Liver (tissue), 9 donors: ENCODE results near the gene C2orf92. TPM values are rescaled to one million over a fixed set of nuclear protein-coding genes. Genes with fewer than 3 reads are reported as not detected.

ENCODE experiments used
- DNase-seq: peaks from one replicate; pipeline ENCODE4 v3.0.0-alpha.2; 2017; ENCODE audit warnings: low spot score
- H3K27ac ChIP-seq, 2 donors: one replicate each; pipeline ENCODE4 v1.7.0; 2013; ENCODE audit warnings: inconsistent platforms in 2 of 2, low read length in 2 of 2, control low read depth in 1 of 2, low read depth in 1 of 2, mild to moderate bottlenecking in 1 of 2
- H3K27me3 ChIP-seq, 4 donors: one replicate each; pipeline versions ENCODE4 v1.6.1 to v1.7.0; 2013; ENCODE audit warnings: low read length in 3 of 4, inconsistent platforms in 1 of 4, mild to moderate bottlenecking in 1 of 4, moderate library complexity in 1 of 4; ENCODE audit not compliant: control insufficient read depth in 4 of 4, insufficient read depth in 4 of 4
- H3K36me3 ChIP-seq, 4 donors: one replicate each; pipeline versions ENCODE4 v1.6.1 to v1.7.0; 2013; ENCODE audit warnings: low read length in 3 of 4, mild to moderate bottlenecking in 3 of 4, low read depth in 1 of 4, moderate library complexity in 1 of 4; ENCODE audit not compliant: control insufficient read depth in 4 of 4, insufficient read depth in 3 of 4
- H3K4me1 ChIP-seq, 4 donors: one replicate each; pipeline versions ENCODE4 v1.6.1 to v1.7.0; 2013; ENCODE audit warnings: low read length in 3 of 4, mild to moderate bottlenecking in 3 of 4, moderate library complexity in 1 of 4; ENCODE audit not compliant: control insufficient read depth in 4 of 4, insufficient read depth in 4 of 4
- H3K4me3 ChIP-seq, 3 donors: one replicate each; pipeline versions ENCODE4 v1.6.1 to v1.7.0; 2013; ENCODE audit warnings: low read length in 3 of 3, control low read depth in 1 of 3, low read depth in 1 of 3, mild to moderate bottlenecking in 1 of 3
- H3K9ac ChIP-seq, 2 donors: one replicate each; pipeline ENCODE4 v1.7.0; 2013; ENCODE audit warnings: low read length in 2 of 2, mild to moderate bottlenecking in 2 of 2, moderate library complexity in 2 of 2, control low read depth in 1 of 2, low read depth in 1 of 2
- H3K9me3 ChIP-seq, 4 donors: one replicate each; pipeline versions ENCODE4 v1.6.1 to v1.7.0; 2013; ENCODE audit warnings: low read length in 3 of 4; ENCODE audit not compliant: control insufficient read depth in 4 of 4
- EGR1 ChIP-seq, 2 donors: IDR thresholded peaks; 2 replicates each; pipeline ENCODE4 v1.6.1; 2016 to 2018; ENCODE audit warnings: antibody characterized with exemption in 2 of 2, low read depth in 2 of 2
- FOXA1 ChIP-seq: IDR thresholded peaks from 2 replicates; pipeline ENCODE4 v1.6.1; 2016; ENCODE audit warnings: antibody characterized with exemption
- FOXA2 ChIP-seq: IDR thresholded peaks from 2 replicates; pipeline ENCODE4 v1.6.1; 2016; ENCODE audit warnings: antibody characterized with exemption
- GABPA ChIP-seq, 2 donors: IDR thresholded peaks in 1 of 2; conservative IDR thresholded peaks in 1 of 2; 2 replicates each; pipeline ENCODE4 v1.6.1; 2016; ENCODE audit warnings: antibody characterized with exemption in 2 of 2, mild to moderate bottlenecking in 1 of 2, moderate library complexity in 1 of 2
- HNF4A ChIP-seq, 2 donors: conservative IDR thresholded peaks; 2 replicates each; pipeline ENCODE4 v1.6.1; 2016; ENCODE audit warnings: antibody characterized with exemption in 2 of 2, mild to moderate bottlenecking in 2 of 2
- HNF4G ChIP-seq: IDR thresholded peaks from 2 replicates; pipeline ENCODE4 v1.6.1; 2016; ENCODE audit warnings: antibody characterized with exemption
- JUND ChIP-seq, 2 donors: IDR thresholded peaks; 2 replicates each; pipeline ENCODE4 v1.6.1; 2016; ENCODE audit warnings: antibody characterized with exemption in 2 of 2
- NR2F2 ChIP-seq: IDR thresholded peaks from 2 replicates; pipeline ENCODE4 v1.6.1; 2016; ENCODE audit warnings: antibody characterized with exemption
- RAD21 ChIP-seq, 2 donors: IDR thresholded peaks; 2 replicates each; pipeline ENCODE4 v1.6.1; 2016; ENCODE audit warnings: antibody characterized with exemption in 2 of 2, mild to moderate bottlenecking in 2 of 2
- RXRA ChIP-seq, 2 donors: IDR thresholded peaks; 2 replicates each; pipeline ENCODE4 v1.6.1; 2017 to 2018; ENCODE audit warnings: antibody characterized with exemption in 2 of 2, mild to moderate bottlenecking in 1 of 2
- SP1 ChIP-seq: IDR thresholded peaks from 2 replicates; pipeline ENCODE4 v1.6.1; 2018; ENCODE audit warnings: antibody characterized with exemption, mild to moderate bottlenecking
- TAF1 ChIP-seq: conservative IDR thresholded peaks from 2 replicates; pipeline ENCODE4 v1.6.1; 2016; ENCODE audit warnings: antibody characterized with exemption, mild to moderate bottlenecking
- YY1 ChIP-seq: IDR thresholded peaks from 2 replicates; pipeline ENCODE4 v1.6.1; 2016; ENCODE audit warnings: antibody characterized with exemption, mild to moderate bottlenecking
- WGBS: extraction: QIAGEN DNeasy Blood & Tissue Kit; methylation state at CpG from one replicate; pipeline ENCODE4 v1.1.7; 2013; 5-methylcytosine and 5-hydroxymethylcytosine counted together
- polyA plus RNA-seq, 2 donors: library from polyadenylated mRNA; stranded (reverse) in 1 of 2; unstranded in 1 of 2; fragments of 200-250 nt in 1 of 2; fragments of >200 nt in 1 of 2; fragmentation: Nextera tagmentation in 1 of 2; extraction: Ambion mirVana in 1 of 2; gene quantifications; one replicate each; pipeline versions ENCODE4 v1.2.1 to v1.2.3, GENCODE V29; 2013 to 2015
- total RNA-seq, 2 donors: library from RNA; depleted of rRNA; stranded (reverse); fragments of >200 nt; gene quantifications; one replicate each; pipeline ENCODE4 v1.2.3, GENCODE V29; 2014
- TF ChIP-seq, protein P1 (sequence below): IDR thresholded peaks from 2 replicates; pipeline ENCODE4 v1.6.1; 2016; ENCODE audit warnings: antibody characterized with exemption, mild to moderate bottlenecking
- TF ChIP-seq, protein P2 (sequence below): IDR thresholded peaks from 2 replicates; pipeline ENCODE4 v1.6.1; 2016; ENCODE audit warnings: antibody characterized with exemption
- TF ChIP-seq, protein P3 (sequence below): IDR thresholded peaks from 2 replicates; pipeline ENCODE4 v1.6.1; 2016; ENCODE audit warnings: antibody characterized with exemption
- TF ChIP-seq, protein P4 (sequence below): IDR thresholded peaks from 2 replicates; pipeline ENCODE4 v1.6.1; 2016; ENCODE audit warnings: antibody characterized with exemption
- TF ChIP-seq, protein P5 (sequence below): fragments of 150-350 bp; IDR thresholded peaks from 2 replicates; pipeline ENCODE4 v1.5.1; 2017; ENCODE audit warnings: improper control_type of control experiment, low read depth, low read length; ENCODE audit not compliant: missing input control
- donor health status: healthy.
- donor health status: healthy.
- donor health status: healthy.
- donor health status: healthy.
- donor health status: healthy.

C2orf92 gene
- total and polyA plus RNA-seq, 4 donors = 0.96 to 8.0 (median 2.7) TPM

DNA sequence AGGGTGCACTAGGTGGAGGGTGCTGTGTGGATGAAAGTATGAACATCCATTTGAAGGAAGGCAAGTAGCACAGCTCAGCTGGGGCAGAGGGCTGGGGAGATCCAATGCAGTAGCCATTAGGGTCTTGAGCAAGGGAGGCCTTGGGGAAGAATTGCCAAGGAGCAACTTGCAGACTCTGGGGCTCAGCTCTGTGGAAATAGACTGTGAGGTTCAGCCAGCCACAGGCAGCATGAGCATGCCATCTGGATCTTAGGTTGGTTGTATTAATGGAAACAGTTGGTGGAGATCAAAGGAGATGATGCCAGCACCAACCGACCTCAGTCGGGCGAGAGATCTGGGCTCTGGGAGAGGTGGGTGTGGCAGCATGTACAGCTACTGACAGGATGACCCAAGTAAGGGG, 49.4 kb downstream of the C2orf92 start (continued):
- TF ChIP-seq YY1 (no peak), SP1 (no peak)

DNA sequence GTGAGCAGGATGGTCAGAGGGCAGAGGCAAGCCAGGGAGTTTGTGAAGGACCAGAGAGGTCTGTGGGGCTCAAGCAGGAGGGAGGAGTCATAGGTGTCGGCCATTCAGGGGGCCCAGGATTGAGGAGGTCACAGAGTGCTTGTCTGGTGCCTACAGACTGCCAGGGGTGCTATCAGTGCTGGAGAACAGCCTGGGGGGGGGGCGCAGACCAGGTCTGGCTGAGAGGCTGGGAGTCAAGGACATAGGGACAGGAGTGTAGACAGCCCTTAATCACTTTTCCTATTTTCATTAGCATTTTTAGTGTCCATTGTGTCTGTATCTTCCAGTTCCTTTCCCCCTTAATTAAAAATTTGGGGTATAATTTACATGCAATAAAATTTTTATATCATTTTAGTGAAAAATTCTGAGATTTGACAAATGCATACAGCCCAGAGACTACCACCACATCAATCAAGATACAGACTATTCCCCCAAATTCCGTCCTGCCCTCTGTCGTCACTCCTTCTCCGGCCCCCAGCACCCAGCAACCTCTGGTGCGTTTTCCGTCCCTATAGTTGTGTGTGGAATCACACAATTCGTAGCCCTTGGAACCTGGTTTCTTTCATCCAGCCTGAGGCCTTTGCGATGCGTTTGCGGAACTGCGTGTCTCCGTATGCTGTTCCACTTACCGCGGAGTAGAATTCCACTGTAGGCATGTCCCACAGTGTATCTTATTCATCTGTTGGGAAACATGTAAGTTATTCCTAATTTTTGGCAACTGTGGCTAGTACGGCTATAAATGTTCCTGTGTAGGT, 50.0 kb downstream of the C2orf92 start:
- H3K4me1 ChIP-seq = no peaks in the 10 kb centered on the region
- DNase-seq = no peak
- H3K27me3 ChIP-seq = no peaks in the 10 kb centered on the region
- H3K9ac ChIP-seq = no peak overlapping the region
- H3K9me3 ChIP-seq = no peaks in the 10 kb centered on the region
- H3K27ac ChIP-seq = no peak overlapping the region
- no peak overlapping the region for H3K4me3 ChIP-seq
- H3K36me3 ChIP-seq = no peaks in the 10 kb centered on the region
- TF ChIP-seq, protein P1, sequence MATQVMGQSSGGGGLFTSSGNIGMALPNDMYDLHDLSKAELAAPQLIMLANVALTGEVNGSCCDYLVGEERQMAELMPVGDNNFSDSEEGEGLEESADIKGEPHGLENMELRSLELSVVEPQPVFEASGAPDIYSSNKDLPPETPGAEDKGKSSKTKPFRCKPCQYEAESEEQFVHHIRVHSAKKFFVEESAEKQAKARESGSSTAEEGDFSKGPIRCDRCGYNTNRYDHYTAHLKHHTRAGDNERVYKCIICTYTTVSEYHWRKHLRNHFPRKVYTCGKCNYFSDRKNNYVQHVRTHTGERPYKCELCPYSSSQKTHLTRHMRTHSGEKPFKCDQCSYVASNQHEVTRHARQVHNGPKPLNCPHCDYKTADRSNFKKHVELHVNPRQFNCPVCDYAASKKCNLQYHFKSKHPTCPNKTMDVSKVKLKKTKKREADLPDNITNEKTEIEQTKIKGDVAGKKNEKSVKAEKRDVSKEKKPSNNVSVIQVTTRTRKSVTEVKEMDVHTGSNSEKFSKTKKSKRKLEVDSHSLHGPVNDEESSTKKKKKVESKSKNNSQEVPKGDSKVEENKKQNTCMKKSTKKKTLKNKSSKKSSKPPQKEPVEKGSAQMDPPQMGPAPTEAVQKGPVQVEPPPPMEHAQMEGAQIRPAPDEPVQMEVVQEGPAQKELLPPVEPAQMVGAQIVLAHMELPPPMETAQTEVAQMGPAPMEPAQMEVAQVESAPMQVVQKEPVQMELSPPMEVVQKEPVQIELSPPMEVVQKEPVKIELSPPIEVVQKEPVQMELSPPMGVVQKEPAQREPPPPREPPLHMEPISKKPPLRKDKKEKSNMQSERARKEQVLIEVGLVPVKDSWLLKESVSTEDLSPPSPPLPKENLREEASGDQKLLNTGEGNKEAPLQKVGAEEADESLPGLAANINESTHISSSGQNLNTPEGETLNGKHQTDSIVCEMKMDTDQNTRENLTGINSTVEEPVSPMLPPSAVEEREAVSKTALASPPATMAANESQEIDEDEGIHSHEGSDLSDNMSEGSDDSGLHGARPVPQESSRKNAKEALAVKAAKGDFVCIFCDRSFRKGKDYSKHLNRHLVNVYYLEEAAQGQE = no peak
- TF ChIP-seq GABPA (IDR thresholded peaks at IDR 0.05 in 1 of 2, conservative IDR thresholded peaks at IDR 0.05 in 1 of 2) (no peak), JUND (IDR thresholded peaks at IDR 0.05) (no peak), HNF4A (conservative IDR thresholded peaks at IDR 0.05) (no peak), EGR1 (IDR thresholded peaks at IDR 0.05; ENCODE audit: low read depth in 2 of 2) (no peak), SP1 (no peak), RXRA (IDR thresholded peaks at IDR 0.05) (no peak), HNF4G (no peak), FOXA1 (no peak), NR2F2 (no peak), RAD21 (IDR thresholded peaks at IDR 0.05) (no peak), TAF1 (no peak), YY1 (no peak), FOXA2 (no peak)
- TF ChIP-seq, protein P2, sequence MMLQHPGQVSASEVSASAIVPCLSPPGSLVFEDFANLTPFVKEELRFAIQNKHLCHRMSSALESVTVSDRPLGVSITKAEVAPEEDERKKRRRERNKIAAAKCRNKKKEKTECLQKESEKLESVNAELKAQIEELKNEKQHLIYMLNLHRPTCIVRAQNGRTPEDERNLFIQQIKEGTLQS = no peak
- TF ChIP-seq, protein P3, sequence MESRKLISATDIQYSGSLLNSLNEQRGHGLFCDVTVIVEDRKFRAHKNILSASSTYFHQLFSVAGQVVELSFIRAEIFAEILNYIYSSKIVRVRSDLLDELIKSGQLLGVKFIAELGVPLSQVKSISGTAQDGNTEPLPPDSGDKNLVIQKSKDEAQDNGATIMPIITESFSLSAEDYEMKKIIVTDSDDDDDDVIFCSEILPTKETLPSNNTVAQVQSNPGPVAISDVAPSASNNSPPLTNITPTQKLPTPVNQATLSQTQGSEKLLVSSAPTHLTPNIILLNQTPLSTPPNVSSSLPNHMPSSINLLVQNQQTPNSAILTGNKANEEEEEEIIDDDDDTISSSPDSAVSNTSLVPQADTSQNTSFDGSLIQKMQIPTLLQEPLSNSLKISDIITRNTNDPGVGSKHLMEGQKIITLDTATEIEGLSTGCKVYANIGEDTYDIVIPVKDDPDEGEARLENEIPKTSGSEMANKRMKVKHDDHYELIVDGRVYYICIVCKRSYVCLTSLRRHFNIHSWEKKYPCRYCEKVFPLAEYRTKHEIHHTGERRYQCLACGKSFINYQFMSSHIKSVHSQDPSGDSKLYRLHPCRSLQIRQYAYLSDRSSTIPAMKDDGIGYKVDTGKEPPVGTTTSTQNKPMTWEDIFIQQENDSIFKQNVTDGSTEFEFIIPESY = no peak
- TF ChIP-seq, protein P4, sequence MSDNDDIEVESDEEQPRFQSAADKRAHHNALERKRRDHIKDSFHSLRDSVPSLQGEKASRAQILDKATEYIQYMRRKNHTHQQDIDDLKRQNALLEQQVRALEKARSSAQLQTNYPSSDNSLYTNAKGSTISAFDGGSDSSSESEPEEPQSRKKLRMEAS = no peak
- TF ChIP-seq, protein P5, sequence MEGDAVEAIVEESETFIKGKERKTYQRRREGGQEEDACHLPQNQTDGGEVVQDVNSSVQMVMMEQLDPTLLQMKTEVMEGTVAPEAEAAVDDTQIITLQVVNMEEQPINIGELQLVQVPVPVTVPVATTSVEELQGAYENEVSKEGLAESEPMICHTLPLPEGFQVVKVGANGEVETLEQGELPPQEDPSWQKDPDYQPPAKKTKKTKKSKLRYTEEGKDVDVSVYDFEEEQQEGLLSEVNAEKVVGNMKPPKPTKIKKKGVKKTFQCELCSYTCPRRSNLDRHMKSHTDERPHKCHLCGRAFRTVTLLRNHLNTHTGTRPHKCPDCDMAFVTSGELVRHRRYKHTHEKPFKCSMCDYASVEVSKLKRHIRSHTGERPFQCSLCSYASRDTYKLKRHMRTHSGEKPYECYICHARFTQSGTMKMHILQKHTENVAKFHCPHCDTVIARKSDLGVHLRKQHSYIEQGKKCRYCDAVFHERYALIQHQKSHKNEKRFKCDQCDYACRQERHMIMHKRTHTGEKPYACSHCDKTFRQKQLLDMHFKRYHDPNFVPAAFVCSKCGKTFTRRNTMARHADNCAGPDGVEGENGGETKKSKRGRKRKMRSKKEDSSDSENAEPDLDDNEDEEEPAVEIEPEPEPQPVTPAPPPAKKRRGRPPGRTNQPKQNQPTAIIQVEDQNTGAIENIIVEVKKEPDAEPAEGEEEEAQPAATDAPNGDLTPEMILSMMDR = no peak
- WGBS = 94% methylated on average over 16 of the region's 16 CpGs
